Neuron (in vitro differentiated cells): Measurements from ENCODE around the gene SIRT5.

Experiments used
- H2AFZ ChIP-seq: one replicate; pipeline ENCODE4 v1.6.1; 2013; ENCODE audit warnings: low read depth, mild to moderate bottlenecking, inconsistent platforms, low read length, moderate library complexity
- H3K27me3 ChIP-seq: one replicate; pipeline ENCODE4 v1.6.1; 2013; ENCODE audit warnings: low read length; ENCODE audit not compliant: insufficient read depth
- H3K36me3 ChIP-seq: one replicate; pipeline ENCODE4 v1.6.1; 2013; ENCODE audit warnings: low read length; ENCODE audit not compliant: insufficient read depth
- H3K4me1 ChIP-seq: one replicate; pipeline ENCODE4 v1.6.1; 2013; ENCODE audit warnings: low read length; ENCODE audit not compliant: insufficient read depth
- H3K4me3 ChIP-seq: 2 replicates; pipeline ENCODE4 v1.5.1; 2013; ENCODE audit warnings: mild to moderate bottlenecking, low read length, moderate library complexity
- H3K9me3 ChIP-seq: one replicate; pipeline ENCODE4 v1.6.1; 2013; ENCODE audit warnings: low read length

The SIRT5 gene

GRCh38 chr6:13574571-13575376 is at the start of gene SIRT5:
Gene SIRT5, plus strand, starts transcription at chr6:13574601. Its CDS starts 9,510 bp downstream, at chr6:13584111.
- no peaks in the 10 kb centered on the region for H3K9me3 ChIP-seq

GRCh38 chr6:13524801-13525508 is 49.4 kb upstream of the SIRT5 start:
- H2AFZ ChIP-seq = no peak overlapping the region
- H3K36me3 ChIP-seq = no peaks in the 10 kb centered on the region

More at GRCh38 chr6:13574571-13575376, at the start of gene SIRT5:
- H2AFZ ChIP-seq = peak within 1 kb of the TSS; percentile 91
- no peaks in the 10 kb centered on the region for H3K36me3 ChIP-seq
- no peaks in the 10 kb centered on the region for H3K27me3 ChIP-seq
- H3K4me1 ChIP-seq = peaks cover 5% of the 10 kb centered on the region
- peak within 1 kb of the TSS; percentile 68 for H3K4me3 ChIP-seq

GRCh38 chr6:13526357-13526726 is 48.1 kb upstream of the SIRT5 start:
- Histone ChIP-seq H3K4me1 (peaks cover 7% of the 10 kb centered on the region), H3K36me3 (no peaks in the 10 kb centered on the region), H3K9me3 (no peaks in the 10 kb centered on the region), H3K27me3 (peaks cover 2% of the 10 kb centered on the region), H2AFZ (no peak overlapping the region), H3K4me3 (no peak overlapping the region)

More at GRCh38 chr6:13524801-13525508, 49.4 kb upstream of the SIRT5 start:
- Histone ChIP-seq H3K4me1 (peaks cover 7% of the 10 kb centered on the region), H3K27me3 (peaks cover 2% of the 10 kb centered on the region), H3K9me3 (no peaks in the 10 kb centered on the region), H3K4me3 (no peak overlapping the region)

- peaks cover 7% of the 10 kb centered on the region for H3K4me1 ChIP-seq
- no peak overlapping the region for H2AFZ ChIP-seq
- no peak overlapping the region for H3K4me3 ChIP-seq
- no peaks in the 10 kb centered on the region for H3K9me3 ChIP-seq
- H3K27me3 ChIP-seq = peaks cover 2% of the 10 kb centered on the region
- H3K36me3 ChIP-seq = no peaks in the 10 kb centered on the region
These were observed 47.4 kb upstream of the SIRT5 start for GRCh38 chr6:13526727-13527670.

- Histone ChIP-seq H3K9me3 (no peaks in the 10 kb centered on the region), H3K4me1 (peaks cover 7% of the 10 kb centered on the region), H3K36me3 (no peaks in the 10 kb centered on the region), H2AFZ (no peak overlapping the region), H3K27me3 (peaks cover 2% of the 10 kb centered on the region), H3K4me3 (no peak overlapping the region)
These were observed 46.7 kb upstream of the SIRT5 start for GRCh38 chr6:13527671-13528056.

- Histone ChIP-seq H3K9me3 (no peaks in the 10 kb centered on the region), H3K4me3 (no peak overlapping the region), H3K27me3 (peaks cover 2% of the 10 kb centered on the region), H2AFZ (no peak overlapping the region), H3K36me3 (no peaks in the 10 kb centered on the region), H3K4me1 (peaks cover 7% of the 10 kb centered on the region)
These were observed 46.2 kb upstream of the SIRT5 start for GRCh38 chr6:13528232-13528631.

- H3K36me3 ChIP-seq = no peaks in the 10 kb centered on the region
- peaks cover 2% of the 10 kb centered on the region for H3K27me3 ChIP-seq
- no peaks in the 10 kb centered on the region for H3K9me3 ChIP-seq
- H3K4me3 ChIP-seq = no peak overlapping the region
- peaks cover 5% of the 10 kb centered on the region for H3K4me1 ChIP-seq
- no peak overlapping the region for H2AFZ ChIP-seq
These were observed 45.5 kb upstream of the SIRT5 start for GRCh38 chr6:13528777-13529343.

- no peaks in the 10 kb centered on the region for H3K9me3 ChIP-seq
- H3K4me1 ChIP-seq = peaks cover 4% of the 10 kb centered on the region
- H3K36me3 ChIP-seq = no peaks in the 10 kb centered on the region
- no peak overlapping the region for H3K4me3 ChIP-seq
- no peak overlapping the region for H2AFZ ChIP-seq
- H3K27me3 ChIP-seq = peaks cover 2% of the 10 kb centered on the region
These were observed 42.4 kb upstream of the SIRT5 start for GRCh38 chr6:13531956-13532355.

- H2AFZ ChIP-seq = no peak overlapping the region
- H3K9me3 ChIP-seq = no peaks in the 10 kb centered on the region
- H3K4me3 ChIP-seq = no peak overlapping the region
- H3K4me1 ChIP-seq = peaks cover under 1% of the 10 kb centered on the region
- no peaks in the 10 kb centered on the region for H3K36me3 ChIP-seq
- H3K27me3 ChIP-seq = no peaks in the 10 kb centered on the region
These were observed 39.9 kb upstream of the SIRT5 start for GRCh38 chr6:13534536-13534935.

GRCh38 chr6:13535306-13535705 is 39.1 kb upstream of the SIRT5 start:
- no peak overlapping the region for H3K4me3 ChIP-seq
- H3K4me1 ChIP-seq = no peaks in the 10 kb centered on the region
- no peaks in the 10 kb centered on the region for H3K27me3 ChIP-seq
- no peaks in the 10 kb centered on the region for H3K36me3 ChIP-seq
- H2AFZ ChIP-seq = no peak overlapping the region
- no peaks in the 10 kb centered on the region for H3K9me3 ChIP-seq

GRCh38 chr6:13536796-13537526 is 37.4 kb upstream of the SIRT5 start:
- Histone ChIP-seq H3K27me3 (no peaks in the 10 kb centered on the region), H3K4me3 (no peak overlapping the region), H3K9me3 (no peaks in the 10 kb centered on the region), H3K36me3 (no peaks in the 10 kb centered on the region), H3K4me1 (no peaks in the 10 kb centered on the region), H2AFZ (no peak overlapping the region)

- Histone ChIP-seq H3K4me3 (no peak overlapping the region), H3K27me3 (no peaks in the 10 kb centered on the region)
These were observed 36.9 kb upstream of the SIRT5 start for GRCh38 chr6:13537527-13537897.

More at GRCh38 chr6:13537527-13537897, 36.9 kb upstream of the SIRT5 start:
- H2AFZ ChIP-seq = no peak overlapping the region
- no peaks in the 10 kb centered on the region for H3K4me1 ChIP-seq
- no peaks in the 10 kb centered on the region for H3K36me3 ChIP-seq
- no peaks in the 10 kb centered on the region for H3K9me3 ChIP-seq
